Measurements from ENCODE around the gene MLX. TPM values are rescaled to one million over a fixed set of nuclear protein-coding genes. Genes with fewer than 3 reads are reported as not detected.
A peak's percentile ranks its signal among the peaks of the same experiment; 100 is the strongest.
"Not testable (repeated sequence)": the region's sequence is repeated elsewhere in the genome, so short reads cannot be mapped to it uniquely, and the experiment has no call there.

MLX gene
- total and polyA plus RNA-seq, 7 donors, result 24.7 to 129 (median 50.5) TPM

- peaks cover 6 to 33% (median 24%) of the 10 kb centered on the region in 4 donors for H3K36me3 ChIP-seq
- no peaks in the 10 kb centered on the region for H3K27me3 ChIP-seq
- peak overlapping the region in 1 of 4 donors; percentile 25 for H3K27ac ChIP-seq
- DNase-seq, result no peak
- peaks cover 0 to 15% (median 13%) of the 10 kb centered on the region in 4 donors for H3K4me1 ChIP-seq
- H3K4me3 ChIP-seq, result no peak overlapping the region
- intact Hi-C loops (cut with DNase I), result no loop called here
- no peaks in the 10 kb centered on the region for H3K9me3 ChIP-seq
- 73 to 76% methylated on average over 4 of the region's 4 CpGs for WGBS, 2 donors
- TF ChIP-seq POLR2AphosphoS5 (IDR thresholded peaks at IDR 0.05) (no peak), POLR2A (IDR thresholded peaks at IDR 0.05) (no peak), EP300 (IDR thresholded peaks at IDR 0.05) (no peak)
- TF ChIP-seq, protein P1, sequence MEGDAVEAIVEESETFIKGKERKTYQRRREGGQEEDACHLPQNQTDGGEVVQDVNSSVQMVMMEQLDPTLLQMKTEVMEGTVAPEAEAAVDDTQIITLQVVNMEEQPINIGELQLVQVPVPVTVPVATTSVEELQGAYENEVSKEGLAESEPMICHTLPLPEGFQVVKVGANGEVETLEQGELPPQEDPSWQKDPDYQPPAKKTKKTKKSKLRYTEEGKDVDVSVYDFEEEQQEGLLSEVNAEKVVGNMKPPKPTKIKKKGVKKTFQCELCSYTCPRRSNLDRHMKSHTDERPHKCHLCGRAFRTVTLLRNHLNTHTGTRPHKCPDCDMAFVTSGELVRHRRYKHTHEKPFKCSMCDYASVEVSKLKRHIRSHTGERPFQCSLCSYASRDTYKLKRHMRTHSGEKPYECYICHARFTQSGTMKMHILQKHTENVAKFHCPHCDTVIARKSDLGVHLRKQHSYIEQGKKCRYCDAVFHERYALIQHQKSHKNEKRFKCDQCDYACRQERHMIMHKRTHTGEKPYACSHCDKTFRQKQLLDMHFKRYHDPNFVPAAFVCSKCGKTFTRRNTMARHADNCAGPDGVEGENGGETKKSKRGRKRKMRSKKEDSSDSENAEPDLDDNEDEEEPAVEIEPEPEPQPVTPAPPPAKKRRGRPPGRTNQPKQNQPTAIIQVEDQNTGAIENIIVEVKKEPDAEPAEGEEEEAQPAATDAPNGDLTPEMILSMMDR (IDR thresholded peaks at IDR 0.05), result no peak
These were observed 51.1 kb downstream of the MLX start for GRCh38 chr17:42617956-42618431.

DNA sequence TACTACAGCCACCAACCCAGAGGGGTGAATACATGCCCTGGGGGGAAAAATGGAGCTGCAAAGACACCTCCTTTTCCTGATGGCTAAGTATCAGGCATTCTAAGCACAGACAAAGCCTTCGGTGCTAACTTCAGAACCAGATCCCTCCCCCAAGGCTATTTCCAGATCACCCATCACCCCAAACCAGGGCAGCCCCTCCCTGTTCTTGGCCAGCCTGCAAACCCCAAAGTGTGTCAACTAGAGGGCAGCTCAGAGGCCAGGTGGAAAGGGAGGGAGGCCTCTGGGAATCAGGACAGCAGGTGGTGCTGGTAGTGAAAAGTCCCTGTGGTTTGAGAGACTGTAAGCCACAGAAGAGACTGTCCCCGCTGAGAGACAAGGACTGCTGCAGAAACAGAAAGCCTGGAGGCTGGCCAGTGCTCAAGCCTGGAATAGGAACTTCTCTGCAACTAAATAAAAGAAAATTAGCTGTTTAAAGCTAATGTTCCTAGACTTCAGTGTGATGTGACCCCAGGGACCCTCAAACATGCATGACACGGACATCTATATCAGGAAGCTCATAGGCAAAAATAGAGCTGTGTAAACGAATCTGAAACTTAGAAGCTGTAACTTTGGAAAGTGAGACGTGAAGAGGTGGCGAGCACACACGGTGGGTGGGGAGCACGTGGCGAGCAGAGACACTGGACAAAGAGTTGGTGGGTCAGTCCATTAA, 51.7 kb downstream of the MLX start:
- Histone ChIP-seq H3K4me3 (no peak overlapping the region), H3K27me3 (no peaks in the 10 kb centered on the region), H3K27ac (peak overlapping the region in 1 of 4 donors; percentile 25), H3K9me3 (no peaks in the 10 kb centered on the region), H3K36me3 (peaks cover 6 to 27% (median 20%) of the 10 kb centered on the region in 4 donors), H3K4me1 (peaks cover 0 to 15% (median 13%) of the 10 kb centered on the region in 4 donors)
- WGBS, 2 donors, result 30 to 39% methylated on average over 9 of the region's 9 CpGs
- no peak for DNase-seq
- intact Hi-C loops (cut with DNase I), result no loop called here
- TF ChIP-seq EP300 (IDR thresholded peaks at IDR 0.05) (no peak), POLR2A (IDR thresholded peaks at IDR 0.05) (no peak), POLR2AphosphoS5 (IDR thresholded peaks at IDR 0.05) (no peak)
- TF ChIP-seq, protein P1 (IDR thresholded peaks at IDR 0.05), result peak in 1 of 4 experiments; percentile 9

DNA sequence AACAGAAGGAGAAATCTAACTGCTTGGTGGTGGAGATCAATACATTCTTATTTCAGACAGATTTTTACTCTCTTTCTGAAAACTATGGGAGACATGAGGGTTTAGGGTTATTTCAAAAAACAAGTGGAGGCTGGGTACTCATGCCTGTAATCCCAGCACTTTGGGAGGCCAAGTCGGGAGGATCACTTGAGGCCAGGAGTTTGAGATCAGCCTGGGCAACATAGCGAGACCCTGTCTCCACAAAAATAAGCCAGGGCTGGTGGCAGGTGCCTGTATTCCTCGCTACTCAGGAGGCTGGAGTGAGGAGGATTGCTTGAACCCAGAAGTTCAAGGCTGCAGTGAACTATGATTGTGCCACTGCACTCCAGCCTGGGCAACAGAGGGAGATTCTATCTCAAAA, 55.1 kb downstream of the MLX start:
- H3K4me1 ChIP-seq, result peaks cover 0 to 15% (median 13%) of the 10 kb centered on the region in 4 donors
- H3K4me3 ChIP-seq; H3K27ac ChIP-seq; intact Hi-C loops (cut with DNase I); DNase-seq; H3K36me3 ChIP-seq; H3K9me3 ChIP-seq; H3K27me3 ChIP-seq: not testable (repeated sequence)
- 91 to 94% methylated on average over 3 of the region's 3 CpGs for WGBS, 2 donors

Other genes starting within 250 kb of the MLX start
- gene STAT3, start 178.7 kb upstream of the MLX start, total RNA-seq, result 100 to 1,000 TPM in 3 of 4 donors, 10 to 100 TPM in 1; 87.4 to 230 (median 129) TPM
- gene STAT3, start 178.7 kb upstream of the MLX start, polyA plus RNA-seq, result 100 to 1,000 TPM in 1 of 3 donors, 10 to 100 TPM in 2; 43.8 to 135 (median 55.7) TPM
- 100 to 1,000 TPM; 231 to 519 (median 409) TPM for gene CAVIN1, start 143.8 kb upstream of the MLX start, total RNA-seq
- gene CAVIN1, start 143.8 kb upstream of the MLX start, polyA plus RNA-seq, result 10 to 100 TPM; 11.8 to 88.9 (median 50.1) TPM
- 10 to 100 TPM; 36.0 to 96.1 (median 51.2) TPM for gene ATP6V0A1, start 108.2 kb upstream of the MLX start, total RNA-seq
- gene ATP6V0A1, start 108.2 kb upstream of the MLX start, polyA plus RNA-seq, result 10 to 100 TPM; 11.6 to 53.1 (median 16.2) TPM
- gene NAGLU, start 30.9 kb upstream of the MLX start, total RNA-seq, result 10 to 100 TPM; 35.2 to 52.6 (median 45.0) TPM
- 10 to 100 TPM in 2 of 3 donors, 1 to 10 TPM in 1; 9.7 to 33.2 (median 12.6) TPM for gene NAGLU, start 30.9 kb upstream of the MLX start, polyA plus RNA-seq
- gene HSD17B1, start 14.2 kb upstream of the MLX start, total RNA-seq, result 1 to 10 TPM in 2 of 4 donors, under 1 TPM in 2; 0.16 to 5.3 (median 0.86) TPM
- gene HSD17B1, start 14.2 kb upstream of the MLX start, polyA plus RNA-seq, result 1 to 10 TPM; 1.2 to 1.7 (median 1.4) TPM
- 10 to 100 TPM; 14.3 to 17.5 (median 16.3) TPM for gene COASY, start 5.0 kb upstream of the MLX start, total RNA-seq
- 10 to 100 TPM; 48.0 to 98.9 (median 80.7) TPM for gene COASY, start 5.0 kb upstream of the MLX start, polyA plus RNA-seq
- 10 to 100 TPM in 1 of 4 donors, 1 to 10 TPM in 3; 4.6 to 10.3 (median 5.7) TPM for gene PSMC3IP, start 10.6 kb downstream of the MLX start, total RNA-seq
- 1 to 10 TPM; 2.3 to 5.8 (median 2.4) TPM for gene PSMC3IP, start 10.6 kb downstream of the MLX start, polyA plus RNA-seq
- 10 to 100 TPM; 47.1 to 82.0 (median 53.7) TPM for gene RETREG3, start 42.3 kb downstream of the MLX start, total RNA-seq
- 10 to 100 TPM in 1 of 3 donors, 1 to 10 TPM in 2; 7.2 to 28.4 (median 7.4) TPM for gene RETREG3, start 42.3 kb downstream of the MLX start, polyA plus RNA-seq
- 10 to 100 TPM; 22.1 to 35.0 (median 23.9) TPM for gene TUBG1, start 42.6 kb downstream of the MLX start, total RNA-seq
- 10 to 100 TPM; 16.2 to 39.2 (median 30.3) TPM for gene TUBG1, start 42.6 kb downstream of the MLX start, polyA plus RNA-seq
- gene TUBG2, start 92.2 kb downstream of the MLX start, total RNA-seq, result 10 to 100 TPM; 28.0 to 57.3 (median 33.6) TPM
- gene TUBG2, start 92.2 kb downstream of the MLX start, polyA plus RNA-seq, result 1 to 10 TPM; 1.2 to 6.6 (median 4.2) TPM
- gene PLEKHH3, start 109.9 kb downstream of the MLX start, total RNA-seq, result 10 to 100 TPM; 12.3 to 25.2 (median 20.1) TPM
- 10 to 100 TPM in 1 of 3 donors, 1 to 10 TPM in 2; 4.4 to 14.7 (median 9.6) TPM for gene PLEKHH3, start 109.9 kb downstream of the MLX start, polyA plus RNA-seq
- 1 to 10 TPM; 2.3 to 9.2 (median 3.5) TPM for gene CCR10, start 114.7 kb downstream of the MLX start, total RNA-seq
- 1 to 10 TPM in 1 of 3 donors, not detected in 2; 1.2 TPM for gene CCR10, start 114.7 kb downstream of the MLX start, polyA plus RNA-seq
- gene CNTNAP1, start 115.4 kb downstream of the MLX start, total RNA-seq, result 10 to 100 TPM in 3 of 4 donors, 1 to 10 TPM in 1; 7.4 to 46.8 (median 14.9) TPM
- gene CNTNAP1, start 115.4 kb downstream of the MLX start, polyA plus RNA-seq, result 1 to 10 TPM in 1 of 3 donors, under 1 TPM in 2; under 0.01 to 7.7 (median 0.23) TPM
- gene EZH1, start 177.9 kb downstream of the MLX start, total RNA-seq, result 10 to 100 TPM; 41.5 to 68.1 (median 42.3) TPM
- gene EZH1, start 177.9 kb downstream of the MLX start, polyA plus RNA-seq, result 10 to 100 TPM in 1 of 3 donors, 1 to 10 TPM in 2; 5.3 to 24.1 (median 6.6) TPM
- gene RAMP2, start 194.1 kb downstream of the MLX start, total RNA-seq, result 10 to 100 TPM; 11.2 to 26.6 (median 18.4) TPM
- 10 to 100 TPM in 2 of 3 donors, 1 to 10 TPM in 1; 2.3 to 21.0 (median 16.7) TPM for gene RAMP2, start 194.1 kb downstream of the MLX start, polyA plus RNA-seq
- gene VPS25, start 206.3 kb downstream of the MLX start, total RNA-seq, result 10 to 100 TPM; 27.1 to 40.3 (median 37.3) TPM
- 100 to 1,000 TPM; 103 to 135 (median 105) TPM for gene VPS25, start 206.3 kb downstream of the MLX start, polyA plus RNA-seq
- gene WNK4, start 213.5 kb downstream of the MLX start, total RNA-seq, result under 1 TPM in 1 of 4 donors, not detected in 3; 0.28 TPM
- gene WNK4, start 213.5 kb downstream of the MLX start, polyA plus RNA-seq, result 10 to 100 TPM; 13.2 to 14.4 (median 14.0) TPM
- gene COA3, start 231.6 kb downstream of the MLX start, total RNA-seq, result 100 to 1,000 TPM in 1 of 4 donors, 10 to 100 TPM in 3; 73.4 to 100 (median 98.2) TPM
- gene COA3, start 231.6 kb downstream of the MLX start, polyA plus RNA-seq, result 100 to 1,000 TPM; 282 to 382 (median 295) TPM
- under 1 TPM in 1 of 4 donors, not detected in 3; 0.33 TPM for gene CNTD1, start 231.8 kb downstream of the MLX start, total RNA-seq
- gene CNTD1, start 231.8 kb downstream of the MLX start, polyA plus RNA-seq, result 1 to 10 TPM in 2 of 3 donors, under 1 TPM in 1; 0.42 to 7.2 (median 4.2) TPM